NCI-H2196 (cell line): ENCODE measurements around the gene SLC12A4.
A peak's percentile ranks its signal among the peaks of the same experiment; 100 is the strongest.
"Not testable (repeated sequence)": the region's sequence is repeated elsewhere in the genome, so short reads cannot be mapped to it uniquely, and the experiment has no call there.

Source experiments
- DNase-seq: peaks from one replicate; lab custom pipeline; 2025; ENCODE audit not compliant: unreplicated experiment; lab: John Stamatoyannopoulos, UW

SLC12A4 gene

GRCh38 chr16:67988675-67989074, 20.2 kb upstream of the SLC12A4 start:
- DNase-seq = no peak

DNA sequence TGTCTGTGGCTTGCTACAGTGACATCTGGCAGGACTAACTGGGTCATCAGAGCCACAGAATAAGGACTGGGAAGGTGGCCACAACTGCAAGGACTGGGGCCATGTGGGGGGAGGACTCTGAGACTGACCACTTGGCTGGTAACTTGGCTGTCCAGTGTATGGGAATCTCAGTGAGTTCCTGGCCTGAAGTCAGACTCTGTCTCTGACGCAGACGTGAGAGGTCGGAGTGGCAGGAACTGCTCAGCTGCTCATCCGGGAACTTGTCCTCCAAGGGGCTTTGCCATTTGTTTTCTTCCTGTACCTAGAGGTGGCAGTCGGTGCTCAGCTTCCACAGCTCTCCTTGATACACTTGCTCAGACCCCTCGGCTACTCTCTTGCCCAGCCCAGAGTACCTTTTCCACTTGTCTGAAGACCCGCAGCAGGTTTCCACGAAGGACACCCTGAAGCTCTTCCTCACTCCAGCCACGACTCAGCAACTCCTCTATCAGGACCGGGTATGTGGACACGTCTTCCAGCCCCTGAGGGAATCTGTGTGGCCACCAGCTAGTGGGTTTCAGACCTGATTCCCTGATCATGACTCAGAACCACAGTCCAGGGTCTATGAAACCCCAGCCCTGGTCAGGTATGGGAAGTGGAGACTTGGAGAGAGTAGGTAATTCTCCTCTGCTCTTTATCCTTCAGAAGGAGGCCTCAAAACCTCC, 19.2 kb upstream of the SLC12A4 start:
- no peak for DNase-seq

GRCh38 chr16:67986949-67987348, 18.5 kb upstream of the SLC12A4 start:
- DNase-seq = no peak

- DNase-seq = no peak
Observed at GRCh38 chr16:67982011-67982696, 13.7 kb upstream of the SLC12A4 start.

DNA sequence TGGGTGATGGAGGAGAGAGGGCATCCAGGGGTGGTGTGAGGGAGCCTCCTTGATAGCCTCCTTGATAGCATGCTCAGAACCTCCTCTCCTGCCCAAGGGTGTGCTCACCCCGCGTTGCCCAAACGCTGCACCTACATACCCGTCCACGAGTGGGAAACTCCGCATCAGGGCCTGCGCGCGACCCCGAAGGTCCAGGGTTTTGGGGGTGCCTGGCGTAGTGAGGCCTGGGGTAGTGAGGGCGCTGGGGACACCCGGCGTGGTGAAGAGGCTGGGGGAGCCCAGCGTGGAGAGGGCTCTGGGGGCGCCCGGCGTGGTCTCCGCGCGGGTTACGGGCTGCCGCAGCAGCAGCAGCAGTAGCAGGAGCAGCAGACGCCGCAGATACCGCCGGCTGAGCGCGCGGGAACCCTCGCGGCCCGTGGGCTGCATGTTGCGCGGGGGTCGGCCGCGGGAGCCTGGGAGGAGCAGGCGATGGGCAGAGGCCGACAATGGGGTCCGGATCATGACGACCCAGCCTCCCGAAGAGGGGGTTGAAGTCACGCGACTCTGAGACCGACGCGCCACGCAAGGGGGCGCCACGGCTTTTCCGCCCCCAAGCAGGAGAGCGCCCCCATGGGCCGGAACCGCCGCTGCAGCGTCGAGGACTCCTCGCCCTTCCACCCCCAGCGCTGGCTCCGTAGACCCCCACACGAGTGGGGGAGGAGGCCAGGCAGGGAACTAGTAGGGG, 11.7 kb upstream of the SLC12A4 start, which contains the start of gene DPEP3:
DPEP3 (minus strand) TSS at position 545 of the 724 bp plus-strand sequence; CDS start at position 426, 119 bp downstream.
- no peak for DNase-seq

DNA sequence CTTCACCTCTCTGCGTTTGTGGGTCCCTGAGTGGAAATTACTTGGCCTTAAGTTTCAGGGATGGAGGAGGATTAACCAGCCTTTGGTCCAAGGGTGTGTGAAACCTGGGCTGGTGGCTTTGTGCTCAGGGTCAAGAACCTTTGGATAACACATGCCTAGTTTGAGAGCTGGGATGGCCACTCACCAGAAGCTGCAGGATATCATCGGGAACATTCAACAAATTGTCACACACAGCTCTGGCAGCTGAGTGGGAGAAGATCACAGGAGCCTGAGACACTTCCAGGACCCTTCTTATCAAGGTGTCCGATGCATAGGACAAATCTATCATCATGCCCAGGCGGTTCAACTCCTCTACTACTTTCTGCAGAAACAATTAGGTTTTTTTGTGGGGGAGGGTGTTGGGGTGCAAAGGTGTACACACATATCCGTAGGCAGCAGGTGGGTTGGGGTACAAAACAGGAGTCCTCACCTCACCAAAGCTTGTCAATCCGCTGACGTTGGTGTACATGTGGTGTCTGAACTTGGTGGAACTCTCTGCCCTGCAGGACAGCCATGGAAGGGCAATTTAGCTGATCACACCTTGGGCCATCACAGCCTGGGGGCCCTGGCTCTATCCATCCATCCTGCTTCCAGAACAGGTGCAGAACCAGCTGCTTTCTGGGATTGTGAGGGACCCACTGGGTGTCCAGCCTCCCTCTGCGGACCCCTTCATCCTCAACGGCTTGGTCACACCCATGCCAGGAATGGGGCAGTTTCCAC, 9.2 kb upstream of the SLC12A4 start:
- no peak for DNase-seq

DNA sequence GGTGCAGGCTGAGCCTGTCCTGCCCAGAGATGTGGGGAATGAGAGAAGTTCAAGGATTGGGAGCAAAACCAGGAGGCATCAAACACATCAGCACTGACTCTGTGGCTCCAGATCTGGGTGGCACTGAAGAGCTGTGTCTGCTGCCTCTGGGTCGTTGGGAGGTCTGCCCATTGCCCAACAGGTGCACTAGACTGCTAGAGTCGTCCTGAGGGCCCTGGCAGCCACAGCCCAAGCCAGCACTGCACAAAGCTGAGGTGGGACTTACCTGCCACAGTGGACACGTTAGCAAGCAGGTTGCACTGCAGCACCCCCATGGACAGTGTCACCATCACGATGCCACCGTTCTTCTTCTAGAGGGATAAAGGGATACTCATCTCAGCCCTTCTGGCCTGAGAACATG, 8.6 kb upstream of the SLC12A4 start:
- DNase-seq = no peak

- no peak for DNase-seq
Observed at GRCh38 chr16:67976205-67976604, 7.8 kb upstream of the SLC12A4 start.

GRCh38 chr16:67975321-67976105, 7.1 kb upstream of the SLC12A4 start:
- no peak for DNase-seq

GRCh38 chr16:67972285-67972684, 3.8 kb upstream of the SLC12A4 start:
- not testable (repeated sequence) for DNase-seq

GRCh38 chr16:67971111-67971510, 2.7 kb upstream of the SLC12A4 start:
- no peak for DNase-seq

- no peak for DNase-seq
Observed at GRCh38 chr16:67969254-67970039, 1.0 kb upstream of the SLC12A4 start.

DNA sequence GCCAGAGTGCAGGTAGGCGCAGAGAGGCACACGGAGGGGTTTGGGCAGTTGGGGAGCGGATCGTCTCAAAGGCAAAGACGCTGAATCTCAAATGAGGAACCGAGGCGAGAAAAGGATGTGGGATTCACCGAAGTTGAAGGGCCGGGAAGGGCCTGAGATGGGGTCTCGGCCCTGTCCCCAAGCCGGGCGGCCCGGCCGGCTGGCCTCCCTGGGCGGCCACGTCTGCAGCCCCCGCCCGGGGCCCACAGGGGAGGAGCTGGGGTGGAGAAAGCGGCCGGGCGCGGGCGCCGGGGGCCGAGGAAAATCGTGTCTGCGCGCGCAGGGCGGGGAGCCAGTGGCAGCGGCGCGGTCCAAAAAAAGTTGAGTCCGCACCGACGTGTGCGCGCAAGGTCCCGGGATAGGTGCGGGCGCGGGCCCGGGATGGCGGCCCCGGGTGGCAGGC, 458 bp downstream of the SLC12A4 start:
- no peak for DNase-seq

- no peak for DNase-seq
Observed at GRCh38 chr16:67967183-67967957, 1.1 kb downstream of the SLC12A4 start.

GRCh38 chr16:67966549-67967182, 1.8 kb downstream of the SLC12A4 start:
- no peak for DNase-seq

DNA sequence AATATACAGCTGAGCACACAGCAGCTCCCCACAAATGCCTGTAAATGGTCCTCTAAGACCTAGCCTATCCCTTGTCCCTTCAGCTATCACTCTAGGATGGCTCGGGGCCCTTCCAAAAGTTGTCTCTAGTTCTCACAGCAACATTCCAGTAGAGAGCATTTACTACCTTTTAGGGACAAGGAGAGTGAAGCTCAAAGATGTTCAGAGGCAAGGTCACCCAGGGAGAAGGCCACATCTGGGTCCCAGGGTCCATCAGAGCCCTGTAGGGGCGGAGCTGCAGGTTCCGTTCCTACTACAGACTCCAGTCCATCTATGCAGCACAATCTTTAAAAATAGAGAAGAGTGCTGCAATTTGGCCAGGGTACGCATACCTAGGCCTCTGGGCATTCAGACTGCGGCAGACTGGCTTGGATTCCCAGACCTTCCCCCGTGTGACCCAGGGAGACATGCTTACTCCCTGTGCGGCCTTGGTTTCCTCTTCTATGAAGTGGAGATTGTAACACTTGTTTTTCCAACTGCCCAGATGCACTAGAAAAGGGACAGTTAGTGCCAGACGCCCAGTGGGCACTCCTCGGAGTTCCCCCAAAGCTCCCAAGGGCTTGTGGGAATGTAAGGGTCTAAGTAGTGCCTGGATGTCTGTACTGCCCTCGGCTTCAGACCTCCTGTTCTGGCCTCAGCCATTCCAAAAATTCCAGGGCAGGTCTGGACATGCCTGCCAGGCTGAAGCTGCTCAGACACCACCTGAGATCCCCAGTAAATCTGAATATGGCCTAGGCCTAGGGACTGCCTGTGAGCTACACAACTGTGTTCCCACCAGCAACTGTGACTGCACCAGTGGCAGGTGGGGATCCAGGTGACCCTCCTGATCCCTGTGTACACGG, 2.5 kb downstream of the SLC12A4 start:
- DNase-seq = no peak

DNA sequence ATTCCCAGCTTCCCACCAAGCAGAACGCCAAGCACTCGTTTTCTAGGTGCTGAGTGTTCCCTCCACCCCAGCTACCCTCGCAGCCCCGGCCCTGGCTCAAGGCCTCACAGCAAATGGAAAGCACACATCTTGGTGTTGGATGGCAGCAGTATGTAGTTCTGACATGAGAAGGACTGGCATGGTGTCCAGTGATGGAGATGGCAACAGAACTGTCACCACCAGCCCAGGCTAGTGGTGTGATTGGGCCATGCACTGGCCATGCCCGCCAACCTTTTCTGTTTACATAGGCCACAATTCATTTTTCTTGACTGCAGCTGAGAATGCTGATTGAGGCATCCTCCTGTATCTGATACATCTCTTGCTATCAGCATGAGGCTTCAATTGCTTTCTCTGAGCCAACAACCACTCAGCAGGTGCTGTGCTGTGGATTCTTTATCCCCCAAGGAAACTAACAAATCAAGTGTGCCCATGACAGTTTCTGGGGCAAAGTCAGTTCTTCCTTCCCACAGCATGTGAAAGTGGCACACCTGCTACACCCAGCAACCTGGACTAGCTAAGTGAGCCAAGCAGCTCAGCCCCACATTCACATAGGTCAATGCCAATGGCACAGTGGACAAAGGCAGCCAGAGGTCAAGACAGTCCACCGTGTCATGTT, 3.8 kb downstream of the SLC12A4 start:
- DNase-seq = peak; percentile 32
